ENCODE results near the gene SORCS2.

The SORCS2 gene

DNA sequence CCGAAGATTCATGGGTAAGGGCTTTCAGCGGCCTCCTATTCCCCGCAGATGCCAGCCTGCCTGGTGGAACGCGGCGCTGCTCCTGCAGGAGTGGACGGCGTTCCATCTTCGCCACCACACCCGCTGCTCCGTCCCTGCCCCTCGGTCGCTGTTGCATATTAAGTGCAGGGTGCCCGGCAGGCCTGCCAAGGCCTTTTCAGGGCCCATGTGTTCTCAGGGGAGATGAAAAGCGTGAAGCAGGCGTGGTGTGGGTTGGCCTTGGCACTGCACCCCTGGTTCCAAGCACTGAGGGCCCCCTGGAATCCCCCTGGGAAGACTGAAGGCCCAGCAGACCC, 52.0 kb downstream of the SORCS2 start:
- DNase-seq (ENCODE audit: low read depth) = no peak

- DNase-seq (ENCODE audit: low read depth) = no peak
These were observed 52.5 kb downstream of the SORCS2 start for GRCh38 chr4:7244751-7245320.

DNA sequence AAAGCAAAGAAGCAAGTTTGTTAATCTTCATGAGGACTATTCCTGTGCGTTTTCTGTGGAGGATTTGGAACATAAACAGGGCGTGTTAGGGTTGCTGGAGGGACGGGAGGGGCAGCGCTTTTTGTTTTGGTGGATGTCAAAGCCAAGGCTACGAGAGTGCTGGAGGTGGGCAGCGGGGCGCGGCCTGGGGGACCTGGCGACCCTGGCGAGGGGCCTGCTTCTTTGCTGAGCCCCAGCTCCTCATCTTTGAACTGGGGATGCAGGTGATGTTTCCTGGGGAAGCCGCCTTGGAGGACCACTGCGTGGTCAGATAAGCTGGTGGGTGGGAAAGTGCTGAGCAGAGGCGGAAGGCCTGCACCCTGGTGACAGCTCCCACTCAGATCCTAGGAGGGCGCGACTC, 55.2 kb downstream of the SORCS2 start:
- no peak for DNase-seq (ENCODE audit: low read depth)

- DNase-seq (ENCODE audit: low read depth) = no peak
These were observed 55.6 kb downstream of the SORCS2 start for GRCh38 chr4:7247946-7248345.

- DNase-seq (ENCODE audit: low read depth) = no peak
These were observed 56.5 kb downstream of the SORCS2 start for GRCh38 chr4:7248857-7249256.

- DNase-seq (ENCODE audit: low read depth) = no peak
These were observed 59.0 kb downstream of the SORCS2 start for GRCh38 chr4:7251321-7251720.

- no peak for DNase-seq (ENCODE audit: low read depth)
These were observed 59.7 kb downstream of the SORCS2 start for GRCh38 chr4:7252051-7252450.

DNA sequence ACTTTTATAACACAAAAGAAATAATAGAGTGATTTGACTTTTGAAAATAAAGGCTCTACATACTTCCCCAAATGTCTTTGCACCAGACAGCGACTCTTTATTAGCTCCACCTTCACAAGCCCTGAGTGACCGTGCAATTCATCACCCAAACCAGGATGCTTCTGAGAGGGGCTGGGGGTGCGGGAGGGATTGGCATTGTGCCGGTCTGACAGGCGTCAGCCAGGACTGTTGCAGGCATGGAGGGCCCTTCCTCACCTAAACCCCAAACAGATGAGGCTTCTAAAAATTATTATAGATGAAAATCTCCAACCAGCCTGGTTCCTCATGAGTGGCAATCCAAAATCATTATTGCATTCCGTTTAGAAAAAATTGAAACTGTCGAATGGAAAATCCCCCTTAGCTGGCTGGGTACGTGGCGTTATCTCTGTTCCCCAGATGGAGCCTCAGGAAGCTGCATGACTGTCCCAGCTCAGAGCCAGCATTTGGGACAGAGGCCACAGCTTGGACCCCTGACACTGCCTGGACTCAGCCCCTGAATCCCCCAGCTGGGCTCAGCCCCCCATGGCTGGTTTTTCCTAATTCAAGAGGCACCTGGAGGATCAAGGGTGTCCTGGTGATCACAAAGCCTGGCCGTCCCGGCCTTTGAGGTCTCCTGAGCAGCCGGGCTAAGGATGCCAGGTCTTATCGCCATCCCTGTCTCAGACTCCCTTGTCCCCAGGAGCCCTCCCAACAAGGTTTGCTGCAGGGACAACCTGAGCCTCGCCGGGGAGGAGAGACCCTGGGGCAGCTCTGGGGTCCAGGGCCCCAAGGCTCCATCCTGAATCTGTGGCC, 60.4 kb downstream of the SORCS2 start:
- no peak for DNase-seq (ENCODE audit: low read depth)

- no peak for DNase-seq (ENCODE audit: low read depth)
These were observed 61.0 kb downstream of the SORCS2 start for GRCh38 chr4:7253341-7253700.

DNA sequence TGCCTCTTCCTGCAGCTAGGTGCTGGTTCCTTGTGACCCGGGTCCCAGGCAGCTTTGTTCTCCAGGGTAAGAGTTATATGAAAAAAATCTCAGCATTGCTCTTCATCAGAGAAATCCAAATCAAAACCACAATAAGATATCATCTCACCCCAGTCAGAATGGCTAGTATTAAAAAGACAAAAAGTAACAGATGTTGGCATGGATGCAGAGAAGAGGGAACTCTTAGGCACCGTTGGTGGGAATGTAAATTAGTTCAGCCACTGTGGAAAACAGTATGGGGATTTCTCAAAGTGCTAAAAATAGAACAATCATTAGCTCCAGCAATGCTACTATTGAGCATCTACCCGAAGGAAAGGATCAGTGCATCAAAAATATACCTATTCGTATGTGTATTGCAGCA, 61.5 kb downstream of the SORCS2 start:
- DNase-seq (ENCODE audit: low read depth) = no peak

GRCh38 chr4:7254736-7255487, 62.6 kb downstream of the SORCS2 start:
- DNase-seq (ENCODE audit: low read depth) = no peak

DNA sequence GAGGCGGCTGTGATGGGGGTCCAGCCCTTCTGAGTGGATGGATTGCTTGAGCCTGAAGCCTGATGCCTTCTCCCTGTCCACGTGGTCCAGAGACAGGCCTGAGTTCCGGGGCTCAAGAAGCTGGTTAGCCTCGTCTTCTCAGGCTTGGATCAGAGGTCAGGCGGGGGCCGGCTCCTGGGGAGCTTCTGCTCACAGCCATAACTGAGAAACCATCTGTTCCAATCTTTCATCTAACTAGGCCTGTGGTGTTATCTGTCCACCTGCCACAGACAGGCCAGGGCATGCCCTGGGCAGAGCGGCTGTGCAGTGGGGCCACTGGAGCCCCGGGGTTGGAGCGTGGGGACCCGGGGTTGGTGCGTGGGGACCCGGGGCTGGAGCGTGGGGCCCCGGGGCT, 63.1 kb downstream of the SORCS2 start:
- no peak for DNase-seq (ENCODE audit: low read depth)

DNA sequence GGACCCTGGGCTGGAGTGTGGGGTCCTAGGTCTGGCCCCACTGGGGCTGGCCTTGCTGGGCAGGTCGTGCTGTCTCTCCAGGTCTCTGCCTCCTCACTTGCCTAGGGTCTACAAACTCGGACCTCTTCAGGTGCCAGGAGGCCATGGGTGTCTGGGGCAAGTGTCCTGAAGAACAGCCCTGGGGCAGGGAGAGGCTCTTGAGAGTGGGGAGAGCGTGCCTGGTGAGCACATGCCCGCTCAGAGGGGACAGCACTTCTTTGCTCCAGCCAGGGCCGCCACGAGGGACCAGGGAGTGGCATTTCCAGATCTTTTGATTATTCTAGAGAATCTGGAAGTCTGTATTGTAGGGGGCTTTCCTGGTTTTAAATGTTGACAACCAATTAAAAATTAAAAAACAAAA, 63.7 kb downstream of the SORCS2 start:
- DNase-seq (ENCODE audit: low read depth) = no peak

DNA sequence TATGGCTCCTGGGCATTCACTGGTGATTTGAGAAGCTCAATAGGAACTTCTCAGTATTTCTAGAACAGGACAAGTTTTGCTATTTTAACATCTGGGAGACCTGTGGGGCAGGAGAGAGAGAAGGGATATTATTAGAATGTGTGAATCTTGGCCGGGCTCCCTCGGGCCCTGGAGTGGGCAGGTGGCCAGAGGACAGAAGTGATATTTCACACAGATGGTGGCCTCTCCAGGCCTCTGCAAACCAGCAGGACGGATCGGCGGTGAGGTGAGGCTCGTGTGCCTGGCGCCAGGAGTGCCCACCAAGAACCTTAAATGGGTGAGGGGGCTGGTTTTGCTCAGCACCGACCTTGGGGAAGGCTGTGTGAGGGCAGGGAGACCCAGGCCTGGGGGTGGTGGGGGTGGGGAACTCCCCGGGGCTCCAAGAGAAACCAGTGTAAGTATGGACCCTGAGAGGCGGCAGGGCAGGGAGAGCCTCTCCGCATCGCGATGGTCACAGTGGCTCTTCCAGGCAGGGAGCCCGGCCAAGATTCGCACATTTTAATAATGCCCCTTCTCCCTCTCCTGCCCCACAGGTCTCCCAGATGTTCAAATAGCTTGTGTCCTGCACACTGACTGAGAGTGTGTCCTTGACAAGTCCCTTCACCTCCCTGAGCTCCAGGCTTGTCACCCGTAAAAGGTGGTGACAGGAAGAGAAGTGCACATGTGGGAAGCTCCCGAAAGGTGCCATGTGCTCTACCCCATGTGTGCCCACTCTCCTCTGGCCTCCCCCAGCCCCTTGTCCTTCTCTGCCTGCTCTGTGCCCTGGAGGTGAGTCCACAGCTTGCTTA, 64.9 kb downstream of the SORCS2 start:
- no peak for DNase-seq (ENCODE audit: low read depth)

DNA sequence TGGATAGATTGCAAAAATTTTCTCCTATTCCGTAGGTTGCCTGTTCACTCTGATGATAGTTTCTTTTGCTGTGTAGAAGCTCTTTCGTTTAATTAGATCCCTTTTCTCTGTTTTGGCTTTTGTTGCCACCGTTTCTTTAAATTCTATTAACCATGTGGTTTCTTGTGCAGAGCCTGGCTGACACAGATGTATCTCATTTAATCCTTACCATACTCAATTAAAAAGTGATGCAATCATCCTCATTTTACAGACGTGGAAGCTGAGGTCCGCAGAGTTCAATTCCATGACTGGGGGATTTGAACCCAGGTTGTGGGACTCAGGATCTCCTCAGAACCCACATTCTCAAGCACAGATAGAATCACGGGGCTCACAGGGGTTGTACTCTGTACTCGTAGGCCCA, 66.7 kb downstream of the SORCS2 start:
- no peak for DNase-seq (ENCODE audit: low read depth)

GRCh38 chr4:7260569-7260968, 68.2 kb downstream of the SORCS2 start:
- DNase-seq (ENCODE audit: low read depth) = no peak

GRCh38 chr4:7261087-7261486, 68.7 kb downstream of the SORCS2 start:
- DNase-seq (ENCODE audit: low read depth) = no peak

- DNase-seq (ENCODE audit: low read depth) = no peak
These were observed 69.2 kb downstream of the SORCS2 start for GRCh38 chr4:7261536-7261935.

DNA sequence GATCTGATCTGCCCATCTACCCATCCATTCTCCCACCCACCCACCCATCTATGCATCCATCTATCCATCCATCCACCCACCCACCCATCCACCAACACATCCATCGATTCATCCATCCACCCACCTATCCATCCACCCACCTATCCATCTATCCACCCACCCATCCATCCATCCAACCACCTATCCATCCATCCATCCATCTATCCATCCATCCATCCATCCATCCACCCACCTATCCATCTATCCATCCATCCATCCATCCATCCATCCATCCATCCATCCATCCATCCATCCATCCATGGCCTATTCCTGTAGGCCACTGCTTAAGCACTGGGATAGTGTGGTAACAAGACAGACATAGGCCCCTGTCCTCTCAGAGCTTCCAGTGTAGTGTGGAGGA, 69.8 kb downstream of the SORCS2 start:
- no peak for DNase-seq (ENCODE audit: low read depth)

- DNase-seq (ENCODE audit: low read depth) = no peak
These were observed 70.8 kb downstream of the SORCS2 start for GRCh38 chr4:7263166-7263565.

GRCh38 chr4:7264694-7265093, 72.4 kb downstream of the SORCS2 start:
- DNase-seq (ENCODE audit: low read depth) = no peak

DNA sequence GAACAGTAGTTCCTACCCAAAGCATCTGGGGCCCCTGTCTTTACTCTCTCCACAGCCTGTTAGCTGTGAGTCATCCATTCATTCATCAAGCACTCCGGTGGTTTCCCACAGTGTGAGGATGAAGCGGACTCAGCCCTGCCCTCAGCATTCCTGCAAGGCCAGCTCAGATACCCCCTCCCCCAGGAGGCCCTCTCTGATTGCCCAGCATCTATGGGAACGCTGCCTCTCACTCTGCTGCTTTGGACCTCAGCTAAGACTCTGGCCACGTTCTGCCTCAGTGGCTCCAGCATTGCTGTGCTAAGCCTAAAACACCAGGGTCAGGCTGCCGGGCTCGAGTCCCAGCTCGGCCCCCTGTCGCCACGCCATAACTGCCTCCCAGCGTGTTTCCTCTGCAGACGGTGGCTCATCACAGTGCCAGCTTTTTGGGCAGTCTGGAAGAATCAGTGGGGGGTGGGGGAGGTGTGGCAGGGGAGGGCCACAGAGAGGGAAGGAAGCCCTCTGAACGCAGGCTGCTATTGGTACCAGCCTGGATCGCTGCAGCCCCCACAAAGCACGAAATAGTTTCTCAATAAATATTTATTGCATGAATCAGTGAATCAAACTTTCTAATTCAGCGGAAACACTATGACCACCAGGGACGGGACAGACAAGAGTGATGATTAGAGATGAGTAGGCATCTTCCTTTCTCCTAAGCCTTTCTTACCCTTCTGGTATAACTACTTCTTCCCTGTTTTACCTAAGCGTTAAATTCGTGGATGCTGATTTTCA, 74.4 kb downstream of the SORCS2 start:
- no peak for DNase-seq (ENCODE audit: low read depth)

Measured in activated T-helper 1 cell treated with Interleukin-2 at 50 U/mL for 16 hours (primary cell).